GM19025 (cell line): ENCODE measurements around the gene FAAH.
"Not testable (repeated sequence)": the region's sequence is repeated elsewhere in the genome, so short reads cannot be mapped to it uniquely, and the experiment has no call there.

Experiments
- ATAC-seq: cut with Tn5 transposase; IDR thresholded peaks from one replicate; pipeline ENCODE4 v1.9.1; 2021; ENCODE audit warnings: mild to moderate bottlenecking, low read depth, moderate library complexity; ENCODE audit not compliant: unreplicated experiment

The FAAH gene

DNA sequence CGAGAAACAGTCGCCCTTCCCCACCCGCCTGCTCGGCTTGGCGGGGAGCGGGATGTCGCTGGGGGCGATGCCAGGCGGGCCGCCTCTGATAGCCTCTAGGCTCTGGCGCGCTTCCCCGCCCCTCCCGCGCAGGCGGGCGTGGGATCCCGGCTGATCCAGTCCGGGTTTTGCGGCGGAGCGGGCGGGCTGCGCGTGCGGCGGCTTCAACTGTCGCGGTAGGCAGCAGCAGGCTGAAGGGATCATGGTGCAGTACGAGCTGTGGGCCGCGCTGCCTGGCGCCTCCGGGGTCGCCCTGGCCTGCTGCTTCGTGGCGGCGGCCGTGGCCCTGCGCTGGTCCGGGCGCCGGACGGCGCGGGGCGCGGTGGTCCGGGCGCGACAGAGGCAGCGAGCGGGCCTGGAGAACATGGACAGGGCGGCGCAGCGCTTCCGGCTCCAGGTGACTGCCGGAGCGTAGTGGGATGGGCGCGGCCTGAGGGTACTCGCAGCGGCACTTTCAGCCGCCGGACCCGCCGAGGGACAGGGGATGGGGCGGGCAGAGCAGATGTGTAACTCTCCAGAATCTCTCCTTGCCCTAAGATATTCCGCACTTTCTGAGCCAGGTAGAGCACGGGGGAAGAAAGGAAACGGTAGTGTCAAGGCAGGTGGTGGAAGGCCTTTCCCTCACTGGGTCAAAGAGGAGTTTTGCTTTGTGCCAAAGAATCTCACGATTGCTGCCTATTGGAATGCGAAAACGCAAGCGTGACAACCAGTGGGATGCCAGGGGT lies at the start of gene FAAH:
TSS of gene FAAH (plus strand) at position 210 of the 764 bp plus-strand sequence. CDS start at position 242, 32 bp downstream.
- no peak for ATAC-seq

DNA sequence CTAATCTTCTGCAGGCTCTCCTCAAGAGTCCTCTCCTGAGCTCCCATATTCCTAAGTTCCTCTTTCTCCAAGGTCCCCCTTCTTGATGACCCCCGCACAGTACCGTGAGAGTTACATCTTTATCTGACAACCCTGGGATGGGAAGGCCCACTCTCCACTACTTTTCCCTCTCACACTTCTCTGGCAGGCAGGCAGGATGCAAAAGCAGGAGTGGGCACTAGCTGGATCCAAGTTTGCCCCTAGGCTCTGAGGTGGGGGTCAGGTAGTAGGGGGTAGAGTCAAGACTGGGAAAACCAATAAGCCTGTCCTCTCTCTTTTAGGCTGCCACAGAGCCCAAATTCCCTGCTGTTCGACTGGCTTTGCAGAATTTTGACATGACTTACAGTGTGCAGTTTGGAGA lies 49.6 kb upstream of the FAAH start:
- no peak for ATAC-seq

DNA sequence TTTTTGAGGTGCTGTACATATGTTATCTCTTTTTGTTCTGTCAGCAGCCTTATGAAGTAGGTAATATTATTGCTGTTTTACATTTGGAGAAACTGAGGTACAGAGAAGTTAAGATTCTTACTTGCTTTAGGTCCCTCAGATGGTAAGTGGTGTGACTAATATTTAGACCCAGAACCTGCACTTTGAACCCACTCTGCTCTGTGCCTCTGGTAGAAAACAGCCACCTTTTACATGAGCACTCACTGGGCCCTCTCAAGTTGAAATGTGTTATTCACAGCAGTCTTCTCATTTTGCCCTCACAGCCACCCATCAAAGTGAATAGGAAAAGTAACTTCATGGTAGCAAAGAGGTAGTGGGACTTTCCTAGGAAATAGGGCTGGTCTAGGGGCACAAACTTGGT lies 48.8 kb upstream of the FAAH start:
- ATAC-seq = no peak

DNA sequence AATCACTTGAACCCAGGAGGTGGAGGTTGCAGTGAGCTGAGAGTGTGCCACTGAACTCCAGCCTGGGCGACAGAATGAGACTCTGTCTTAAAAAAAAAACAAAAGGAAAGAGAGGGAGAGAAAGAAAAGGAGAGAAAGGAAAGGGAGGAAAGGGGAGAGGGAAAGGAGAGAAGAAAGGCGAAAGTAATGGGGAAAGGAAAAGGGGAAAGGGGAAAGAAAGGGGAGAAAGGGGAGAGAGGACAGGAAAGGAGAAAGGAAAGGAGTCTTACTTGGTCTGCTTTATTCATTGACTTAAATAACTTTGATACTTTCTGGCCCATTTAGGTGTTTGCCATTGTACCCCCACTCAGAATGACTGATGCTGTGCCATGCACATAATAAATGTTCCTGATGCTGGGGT lies 41.8 kb upstream of the FAAH start:
- ATAC-seq = no peak

DNA sequence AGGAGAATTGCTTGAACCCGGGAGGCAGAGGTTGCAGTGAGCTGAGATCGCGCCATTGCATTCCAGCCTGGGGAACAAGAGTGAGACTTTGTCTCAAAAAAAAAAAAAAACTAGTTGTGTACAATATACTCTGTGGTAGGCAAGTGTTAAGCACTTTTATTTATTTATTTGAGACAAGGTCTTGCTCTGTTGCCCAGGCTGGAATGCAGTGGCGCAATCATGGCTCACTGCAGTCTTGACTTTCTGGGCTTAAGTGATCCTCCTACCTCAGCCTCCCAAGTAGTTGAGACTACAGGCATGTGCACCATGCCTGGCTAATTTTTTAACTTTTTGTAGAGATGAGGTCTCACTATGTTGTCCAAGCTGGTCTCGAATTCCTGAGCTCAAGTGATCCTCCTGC lies 38.2 kb upstream of the FAAH start:
- not testable (repeated sequence) for ATAC-seq

DNA sequence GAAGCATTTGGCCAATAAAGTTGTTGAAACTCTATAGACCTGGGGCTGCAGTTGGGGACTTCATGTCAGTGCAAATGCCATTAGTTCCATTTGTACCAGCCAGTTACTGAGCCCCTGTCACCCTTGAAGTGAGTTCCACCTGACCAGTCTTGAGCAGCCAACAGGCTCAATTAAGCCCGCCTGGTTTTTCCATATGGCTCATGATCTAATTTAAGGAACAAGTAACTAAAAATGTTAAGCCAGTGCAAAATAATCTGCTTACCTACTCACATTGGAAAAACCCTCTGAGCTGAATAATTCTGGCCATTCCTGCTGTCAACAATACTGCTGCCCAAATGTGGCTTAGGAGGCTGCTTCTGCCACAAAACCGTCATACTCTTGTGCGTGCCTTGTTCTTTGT lies 32.0 kb upstream of the FAAH start:
- no peak for ATAC-seq

DNA sequence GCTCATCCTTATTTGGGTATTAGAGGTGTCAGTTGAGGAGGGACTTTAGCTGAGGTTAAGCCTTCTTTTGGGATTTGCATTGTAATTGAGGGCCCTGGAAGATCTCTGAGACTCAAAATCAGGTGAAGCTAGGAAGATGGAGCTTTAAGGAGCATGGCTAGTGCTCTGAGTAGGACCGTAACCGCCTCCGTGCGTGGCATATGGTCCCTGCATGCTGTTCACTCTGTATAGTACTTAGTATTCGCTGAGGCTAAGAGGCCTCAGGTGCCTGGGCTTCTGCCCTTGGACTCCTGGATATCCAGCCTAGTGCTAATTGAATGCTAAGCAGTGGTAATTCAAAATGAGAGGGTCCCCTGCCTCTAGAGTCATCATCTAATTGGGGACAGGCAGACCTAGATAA lies 31.0 kb upstream of the FAAH start:
- no peak for ATAC-seq

DNA sequence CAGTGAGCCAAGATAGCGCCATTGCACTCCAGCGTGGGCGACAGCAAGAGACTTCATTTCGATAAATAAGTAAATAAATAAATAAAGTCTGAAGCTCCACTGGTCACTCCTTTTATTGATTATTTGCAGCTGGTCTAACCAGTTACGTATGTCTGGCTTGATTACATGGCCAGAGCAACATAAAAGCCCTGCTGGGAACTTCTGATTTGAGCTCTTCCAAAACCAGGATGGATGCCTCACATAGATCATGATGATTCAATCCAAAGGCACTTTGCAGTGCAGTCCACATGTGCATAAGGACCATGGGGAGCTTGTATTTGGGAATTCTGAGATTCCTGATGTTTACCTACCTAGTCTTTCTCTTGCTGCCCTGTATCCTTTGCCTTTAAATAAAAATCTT lies 29.5 kb upstream of the FAAH start:
- ATAC-seq = no peak

DNA sequence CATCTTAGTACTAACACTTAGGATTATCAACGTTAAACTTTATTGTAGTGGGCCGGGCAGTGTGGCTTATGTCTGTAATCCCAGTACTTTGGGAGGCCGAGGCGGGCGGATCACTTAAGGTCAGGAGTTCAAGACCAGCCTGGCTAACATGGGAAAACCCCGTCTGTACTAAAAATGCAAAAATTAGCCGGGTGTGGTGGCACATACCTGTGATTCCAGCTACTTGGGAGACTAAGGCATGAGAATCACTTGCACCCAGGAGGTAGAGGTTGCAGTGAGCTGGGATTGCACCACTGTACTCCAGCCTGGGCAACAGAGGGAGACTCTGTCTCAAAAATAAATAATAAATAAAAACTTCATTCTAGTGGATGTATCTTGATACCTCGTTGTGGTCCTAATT lies 28.3 kb upstream of the FAAH start:
- not testable (repeated sequence) for ATAC-seq

DNA sequence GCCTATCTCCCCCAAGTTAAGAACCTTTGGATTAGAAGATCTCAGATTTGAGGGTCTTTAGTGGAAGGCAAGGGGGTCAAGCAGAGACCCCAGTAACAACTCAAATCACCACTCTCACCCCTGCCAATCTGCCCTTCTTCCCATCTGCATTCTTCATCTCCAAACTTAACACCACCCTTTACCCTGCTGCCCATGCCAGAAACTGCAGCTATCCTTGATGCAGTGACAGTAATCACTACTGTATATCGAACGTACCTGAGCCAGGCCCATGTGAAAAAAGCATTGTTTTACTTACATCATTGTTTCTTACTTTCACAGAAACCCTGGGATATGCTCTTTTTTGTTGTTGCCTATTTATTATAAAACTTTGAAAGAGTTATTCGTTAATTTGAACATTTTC lies 27.0 kb upstream of the FAAH start:
- no peak for ATAC-seq

DNA sequence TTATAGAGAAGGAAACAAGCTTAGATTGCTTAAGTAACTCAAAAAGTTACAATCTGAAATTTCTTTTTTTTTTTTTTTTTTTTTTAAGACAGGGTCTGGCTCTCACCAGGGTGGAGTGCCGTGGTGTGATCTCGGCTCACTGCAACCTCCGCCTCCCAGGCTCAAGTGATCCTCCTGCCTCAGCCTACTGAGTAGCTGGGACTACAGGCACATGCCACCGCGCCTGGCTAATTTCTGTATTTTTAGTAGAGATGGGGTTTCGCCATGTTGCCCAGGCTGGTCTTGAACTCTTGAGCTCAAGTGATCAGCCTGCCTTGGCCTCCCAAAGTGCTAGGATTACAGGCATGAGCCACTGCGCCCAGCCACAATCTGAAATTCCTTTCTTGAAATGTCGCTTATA lies 26.4 kb upstream of the FAAH start:
- ATAC-seq = not testable (repeated sequence)

DNA sequence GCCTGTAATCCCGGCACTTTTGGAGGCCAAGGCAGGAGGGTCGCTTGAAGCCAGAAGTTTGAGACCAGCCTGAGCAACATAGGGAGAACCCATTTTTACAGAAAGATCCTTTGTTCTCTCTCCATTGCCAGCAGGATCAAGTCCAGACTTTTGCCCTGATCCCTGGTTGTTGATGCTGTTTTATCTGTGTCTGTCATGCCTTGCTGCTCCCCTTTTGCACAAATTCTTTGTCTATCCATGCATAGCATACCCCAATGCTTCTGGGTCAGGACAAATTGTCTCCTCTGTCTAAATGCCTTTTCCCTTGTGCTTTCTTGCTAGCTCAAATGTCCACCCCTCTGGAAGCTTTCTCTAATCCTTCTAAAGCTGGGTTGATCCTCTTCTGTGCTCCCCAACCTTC lies 25.3 kb upstream of the FAAH start:
- ATAC-seq = no peak

DNA sequence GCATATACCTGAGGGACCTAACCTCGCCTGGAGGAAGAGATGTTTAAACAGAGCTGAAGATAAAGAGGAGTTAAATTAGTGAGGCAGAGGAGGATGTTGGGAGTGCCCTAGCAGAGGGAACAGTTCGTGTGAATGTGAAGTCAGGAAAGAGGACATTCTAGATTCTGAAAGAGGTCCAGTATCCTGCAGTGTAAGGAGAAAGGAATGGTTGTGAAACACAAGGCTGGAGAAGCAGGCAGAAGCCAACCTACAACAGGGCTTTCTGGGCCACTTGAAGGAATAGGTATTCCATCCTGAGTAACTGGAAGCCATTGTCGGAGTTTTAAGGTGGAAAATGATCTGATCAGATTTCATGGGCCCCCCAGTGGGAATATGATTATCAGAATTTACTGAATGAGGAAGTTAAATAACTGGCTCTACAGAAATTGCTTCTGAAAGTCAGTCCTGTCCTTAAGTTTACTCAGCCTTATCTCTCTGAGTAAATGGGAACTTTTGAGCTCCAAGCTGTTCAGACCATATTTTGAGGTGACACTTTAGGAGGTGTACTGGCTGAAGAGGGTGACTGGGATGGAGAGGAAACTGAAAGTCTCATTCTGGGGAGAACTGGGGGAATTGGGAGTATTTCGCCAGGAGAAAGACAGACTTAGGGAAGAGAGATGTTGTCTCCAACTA lies 24.4 kb upstream of the FAAH start:
- ATAC-seq = no peak

DNA sequence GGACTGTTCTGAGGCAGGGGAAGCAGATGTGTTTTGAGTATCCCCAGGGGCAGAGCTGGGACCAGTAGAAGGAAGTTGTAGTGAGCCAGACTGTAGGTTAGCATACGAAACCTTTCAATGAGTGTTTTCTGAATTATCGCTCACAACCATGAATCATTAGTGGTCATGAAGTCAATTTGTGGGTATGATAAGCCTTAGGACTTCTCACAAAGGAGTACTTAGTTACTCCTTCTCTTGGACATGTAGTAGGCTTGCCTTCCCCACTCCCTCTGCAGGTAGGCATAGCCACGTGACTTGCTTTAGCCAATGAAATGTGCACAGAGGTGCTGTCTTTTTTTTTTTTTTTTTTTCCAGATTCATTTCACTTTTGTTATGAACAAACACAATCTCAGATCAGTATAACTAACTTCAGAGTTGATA lies 23.9 kb upstream of the FAAH start:
- ATAC-seq = no peak

DNA sequence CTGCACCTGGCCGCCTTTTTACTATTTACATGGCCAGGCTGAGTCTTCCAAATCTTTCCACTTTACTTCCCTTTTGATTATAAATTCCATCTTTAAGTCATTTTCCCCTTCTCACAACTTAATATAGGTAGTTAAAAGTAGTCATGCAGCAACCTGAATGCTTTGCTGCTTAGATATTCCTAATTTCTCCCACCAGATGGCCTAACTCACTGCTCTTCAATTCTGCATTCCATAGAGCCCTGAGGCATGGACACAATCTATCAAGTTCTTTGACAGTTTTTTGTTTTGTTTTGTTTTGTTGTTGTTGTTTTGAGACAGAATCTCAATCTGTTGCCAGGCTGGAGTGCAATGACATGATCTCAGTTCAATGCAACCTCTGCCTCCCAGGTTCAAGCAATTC lies 21.7 kb upstream of the FAAH start:
- ATAC-seq = no peak

DNA sequence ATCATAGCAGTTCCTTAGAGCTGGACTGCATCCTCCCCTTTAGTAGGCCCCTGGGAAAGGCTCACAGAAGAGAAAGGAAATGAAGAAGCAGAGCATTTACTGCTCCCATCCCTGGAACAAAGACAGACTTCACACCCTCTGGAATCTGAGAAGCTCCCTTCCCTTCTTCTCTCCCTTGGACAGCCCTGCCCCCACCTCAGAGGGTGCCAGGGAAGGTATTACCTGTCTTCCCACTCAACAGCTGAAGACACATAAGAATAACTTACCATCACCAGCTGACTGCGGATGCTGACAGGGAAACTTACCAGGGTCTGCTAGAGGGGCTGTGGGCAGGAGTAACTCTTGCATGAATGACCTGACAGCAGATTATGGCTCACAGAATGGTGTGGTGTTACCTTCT lies 14.1 kb upstream of the FAAH start:
- ATAC-seq = no peak

DNA sequence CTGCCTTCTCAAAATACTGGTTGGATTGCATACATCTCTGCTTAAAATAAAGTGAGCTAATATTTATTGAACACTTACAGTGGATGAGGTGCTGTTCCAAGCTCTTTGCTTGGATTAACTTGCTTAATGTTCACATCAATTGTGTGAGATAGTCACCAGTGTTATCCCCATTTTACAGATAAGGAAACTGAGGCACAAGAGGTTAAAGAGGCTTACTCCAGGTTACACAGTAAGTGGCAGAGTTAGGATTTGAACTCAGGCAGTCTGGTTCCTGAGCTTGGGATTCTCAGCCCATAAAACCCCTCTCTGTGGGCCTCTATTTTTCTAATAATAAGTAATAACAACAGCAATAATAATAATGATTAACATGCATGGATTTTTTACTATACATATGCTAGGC lies 13.6 kb upstream of the FAAH start:
- ATAC-seq = no peak

DNA sequence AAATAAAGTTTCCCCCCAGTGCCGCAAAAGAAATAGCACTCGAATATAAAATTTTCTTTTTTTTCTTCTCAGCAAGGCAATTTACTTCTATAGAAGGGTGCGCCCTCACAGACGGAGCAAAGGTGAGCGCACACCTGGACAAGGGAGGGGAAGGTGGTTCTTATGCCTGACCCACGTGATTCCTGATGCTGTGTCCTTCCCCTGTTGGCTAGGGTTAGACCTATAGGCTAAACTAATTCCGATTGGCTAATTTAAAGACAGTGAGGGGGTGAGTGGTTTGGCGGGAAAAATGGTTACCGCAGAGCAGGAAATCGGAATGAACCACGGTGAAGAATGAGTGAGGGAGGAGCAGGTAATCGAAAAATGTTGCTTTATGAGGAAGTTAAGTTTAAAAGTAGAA lies 607 bp upstream of the FAAH start:
- no peak for ATAC-seq

DNA sequence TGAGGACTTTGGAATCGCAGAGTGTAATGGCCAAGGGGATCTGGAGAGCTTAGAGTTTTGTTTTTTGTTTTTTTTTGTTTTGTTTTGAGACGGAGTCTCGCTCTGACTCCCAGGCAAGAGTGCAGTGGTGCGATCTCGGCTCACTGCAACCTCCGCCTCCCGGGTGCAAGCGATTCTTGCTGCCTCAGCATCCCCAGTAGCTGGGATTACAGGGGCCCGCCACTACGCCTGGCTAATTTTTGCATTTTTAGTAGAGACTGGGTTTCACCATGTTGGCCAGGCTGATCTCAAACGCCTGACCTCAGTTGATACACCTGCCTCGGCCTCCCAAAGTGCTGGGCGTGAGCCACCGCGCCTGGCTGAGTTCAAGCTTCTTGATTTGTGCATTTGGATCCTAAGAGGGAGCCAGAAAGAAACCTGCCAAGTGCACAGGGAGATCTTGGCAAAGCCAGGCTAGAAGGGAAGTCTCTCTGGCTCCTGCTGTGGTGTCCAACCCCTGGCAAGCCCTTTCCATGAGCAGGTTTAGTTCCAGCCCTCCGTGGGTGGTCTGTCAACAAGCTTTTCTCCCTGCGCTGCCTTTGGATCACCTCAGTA lies 852 bp downstream of the FAAH start:
- ATAC-seq = no peak

DNA sequence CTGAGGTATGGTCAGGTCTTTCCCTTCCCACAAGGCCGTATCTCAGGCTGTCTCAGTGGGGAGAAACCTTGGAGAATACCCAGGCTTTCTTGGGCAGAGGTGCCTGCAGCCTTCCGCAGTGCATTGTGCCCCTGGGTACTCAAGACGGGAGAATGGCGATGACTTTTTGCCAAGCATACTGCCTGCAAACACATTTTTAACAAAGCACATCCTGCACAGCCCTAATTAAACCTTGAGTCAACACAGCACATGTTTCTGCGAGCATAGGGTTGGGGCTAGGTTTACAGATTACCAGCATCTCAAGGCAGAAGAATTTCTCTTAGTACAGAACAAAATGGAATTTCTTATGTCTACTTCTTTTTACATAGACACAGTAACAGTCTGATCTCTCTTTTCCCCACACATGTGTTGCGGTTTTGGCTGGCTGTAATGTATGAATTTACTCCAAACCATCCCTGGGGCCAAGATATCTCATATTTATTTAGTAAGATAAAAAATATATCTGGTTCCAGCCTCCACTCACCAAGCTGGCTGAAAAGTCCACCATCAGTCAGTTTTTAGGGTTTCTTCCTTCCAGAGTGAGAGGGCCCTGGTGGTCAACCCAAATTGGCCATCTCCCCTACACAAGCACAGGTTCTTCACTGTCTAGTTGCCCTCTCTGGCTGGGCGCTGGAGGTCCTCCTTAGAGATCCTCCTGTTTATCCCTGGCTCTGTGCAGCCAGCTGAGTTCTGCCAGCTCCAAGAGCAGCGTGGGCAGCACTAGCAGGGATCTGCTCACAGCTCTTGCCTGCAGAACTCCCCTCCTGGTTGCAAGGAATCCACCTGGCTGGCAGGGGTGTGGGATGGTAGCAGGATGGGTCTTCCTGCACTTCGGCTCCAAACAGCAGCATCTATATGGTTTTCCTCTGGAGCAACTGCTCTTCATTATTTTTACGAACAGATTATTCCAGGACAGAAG lies 2.6 kb downstream of the FAAH start:
- ATAC-seq = no peak

DNA sequence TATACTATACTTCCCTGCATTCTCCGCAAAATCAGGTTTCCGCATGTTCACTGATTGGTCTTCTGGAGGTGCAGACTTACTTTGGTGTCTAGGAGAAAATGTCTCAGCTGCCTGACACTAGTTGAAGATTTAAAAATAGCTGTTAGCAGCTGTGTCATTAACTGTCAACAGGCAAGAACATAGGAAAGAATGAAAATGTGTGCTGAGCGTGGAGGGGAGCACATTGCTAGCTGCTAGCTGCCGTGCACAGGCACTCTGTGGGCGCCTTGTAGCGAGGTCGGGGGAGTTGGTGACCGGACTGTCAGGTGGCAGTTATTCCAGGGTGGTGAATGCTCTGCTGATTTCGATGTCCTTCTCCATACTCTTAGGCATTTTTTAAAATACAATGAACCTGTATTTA lies 5.2 kb downstream of the FAAH start:
- ATAC-seq = no peak
